IPS-15b (cell line): ENCODE results near the gene TRANK1.
"Not testable (repeated sequence)": the region's sequence is repeated elsewhere in the genome, so short reads cannot be mapped to it uniquely, and the experiment has no call there.

Experiments used
- H3K27me3 ChIP-seq: one replicate; pipeline ENCODE4 v1.6.1; 2013; ENCODE audit warnings: low read length; ENCODE audit not compliant: control insufficient read depth, insufficient read depth
- H3K36me3 ChIP-seq: one replicate; pipeline ENCODE4 v1.6.1; 2013; ENCODE audit warnings: low read length; ENCODE audit not compliant: control insufficient read depth, insufficient read depth
- H3K4me1 ChIP-seq: one replicate; pipeline ENCODE4 v1.6.1; 2013; ENCODE audit warnings: mild to moderate bottlenecking, low read length; ENCODE audit not compliant: control insufficient read depth, insufficient read depth
- H3K4me3 ChIP-seq: one replicate; pipeline ENCODE4 v1.5.1; 2013; ENCODE audit warnings: low read depth, low read length
- H3K9ac ChIP-seq: one replicate; pipeline ENCODE4 v1.6.1; 2013; ENCODE audit warnings: low read depth, mild to moderate bottlenecking, low read length
- H3K9me3 ChIP-seq: one replicate; pipeline ENCODE4 v1.6.1; 2013; ENCODE audit warnings: mild to moderate bottlenecking, low read length; ENCODE audit not compliant: control insufficient read depth, insufficient read depth

TRANK1 gene

GRCh38 chr3:36909181-36909580, 35.7 kb downstream of the TRANK1 start:
- Histone ChIP-seq H3K4me1 (peaks cover 2% of the 10 kb centered on the region), H3K27me3 (no peaks in the 10 kb centered on the region), H3K9ac (no peak overlapping the region), H3K4me3 (no peak overlapping the region), H3K9me3 (no peaks in the 10 kb centered on the region), H3K36me3 (no peaks in the 10 kb centered on the region)

- Histone ChIP-seq H3K27me3 (no peaks in the 10 kb centered on the region), H3K9me3 (no peaks in the 10 kb centered on the region), H3K9ac (peak overlapping the region; percentile 8), H3K4me3 (no peak overlapping the region), H3K4me1 (peaks cover 2% of the 10 kb centered on the region), H3K36me3 (no peaks in the 10 kb centered on the region)
Measured at GRCh38 chr3:36908647-36909180, 36.1 kb downstream of the TRANK1 start.

GRCh38 chr3:36907911-36908646, 36.8 kb downstream of the TRANK1 start:
- H3K4me3 ChIP-seq, result no peak overlapping the region
- no peaks in the 10 kb centered on the region for H3K27me3 ChIP-seq
- no peaks in the 10 kb centered on the region for H3K9me3 ChIP-seq
- peaks cover 2% of the 10 kb centered on the region for H3K4me1 ChIP-seq
- H3K9ac ChIP-seq, result peak overlapping the region; percentile 8
- no peaks in the 10 kb centered on the region for H3K36me3 ChIP-seq

GRCh38 chr3:36906504-36907149, 38.2 kb downstream of the TRANK1 start:
- no peak overlapping the region for H3K9ac ChIP-seq

GRCh38 chr3:36905545-36905944, 39.3 kb downstream of the TRANK1 start:
- H3K36me3 ChIP-seq, result no peaks in the 10 kb centered on the region
- H3K9ac ChIP-seq, result no peak overlapping the region
- no peaks in the 10 kb centered on the region for H3K27me3 ChIP-seq
- peaks cover 2% of the 10 kb centered on the region for H3K4me1 ChIP-seq
- H3K9me3 ChIP-seq, result no peaks in the 10 kb centered on the region
- no peak overlapping the region for H3K4me3 ChIP-seq

More at GRCh38 chr3:36906504-36907149, 38.2 kb downstream of the TRANK1 start:
- Histone ChIP-seq H3K4me3 (no peak overlapping the region), H3K4me1 (peaks cover 2% of the 10 kb centered on the region), H3K9me3 (no peaks in the 10 kb centered on the region), H3K27me3 (no peaks in the 10 kb centered on the region), H3K36me3 (no peaks in the 10 kb centered on the region)

- no peaks in the 10 kb centered on the region for H3K36me3 ChIP-seq
- no peaks in the 10 kb centered on the region for H3K27me3 ChIP-seq
- H3K4me1 ChIP-seq, result peaks cover 2% of the 10 kb centered on the region
- no peak overlapping the region for H3K4me3 ChIP-seq
- no peak overlapping the region for H3K9ac ChIP-seq
- no peaks in the 10 kb centered on the region for H3K9me3 ChIP-seq
Measured at GRCh38 chr3:36904641-36905040, 40.2 kb downstream of the TRANK1 start.

GRCh38 chr3:36904065-36904464, 40.8 kb downstream of the TRANK1 start:
- H3K27me3 ChIP-seq, H3K9ac ChIP-seq, H3K4me1 ChIP-seq, H3K4me3 ChIP-seq, H3K36me3 ChIP-seq, H3K9me3 ChIP-seq: not testable (repeated sequence)

- H3K27me3 ChIP-seq, result no peaks in the 10 kb centered on the region
- no peaks in the 10 kb centered on the region for H3K36me3 ChIP-seq
- no peak overlapping the region for H3K4me3 ChIP-seq
- no peaks in the 10 kb centered on the region for H3K9me3 ChIP-seq
- H3K9ac ChIP-seq, result no peak overlapping the region
- peaks cover under 1% of the 10 kb centered on the region for H3K4me1 ChIP-seq
Measured at GRCh38 chr3:36903119-36903882, 41.6 kb downstream of the TRANK1 start.

- Histone ChIP-seq H3K4me3 (no peak overlapping the region), H3K36me3 (no peaks in the 10 kb centered on the region), H3K4me1 (no peaks in the 10 kb centered on the region), H3K27me3 (no peaks in the 10 kb centered on the region), H3K9ac (no peak overlapping the region), H3K9me3 (no peaks in the 10 kb centered on the region)
Measured at GRCh38 chr3:36901588-36901987, 43.3 kb downstream of the TRANK1 start.

- H3K9me3 ChIP-seq, result no peaks in the 10 kb centered on the region
- no peak overlapping the region for H3K9ac ChIP-seq
- no peaks in the 10 kb centered on the region for H3K36me3 ChIP-seq
- no peaks in the 10 kb centered on the region for H3K27me3 ChIP-seq
- H3K4me1 ChIP-seq, result no peaks in the 10 kb centered on the region
- H3K4me3 ChIP-seq, result no peak overlapping the region
Measured at GRCh38 chr3:36900474-36901443, 44.1 kb downstream of the TRANK1 start.
